CD4-positive, alpha-beta T cell (primary cell): ENCODE results near the gene SLC39A8. TPM values are rescaled to one million over a fixed set of nuclear protein-coding genes. Genes with fewer than 3 reads are reported as not detected.
"Not testable (repeated sequence)": the region's sequence is repeated elsewhere in the genome, so short reads cannot be mapped to it uniquely, and the experiment has no call there.

Experiments
- ATAC-seq: fragments of 200-7000 bp; cut with Tn5 transposase; one replicate; pipeline ENCODE4 v1.10.0; 2022; ENCODE audit warnings: mild to moderate bottlenecking; ENCODE audit not compliant: poor library complexity
- CTCF ChIA-PET: fragments of 350-600 bp; sonication (Branson Sonifier 250); formaldehyde crosslinking; loops from one replicate; lab custom pipeline; 2021; ENCODE audit warnings: antibody characterized with exemption, inconsistent platforms; lab: Charles Lee
- POLR2A ChIA-PET: fragments of 350-600 bp; sonication (Branson Sonifier 250); formaldehyde crosslinking; loops from one replicate; lab custom pipeline; 2021; ENCODE audit warnings: antibody characterized with exemption, inconsistent platforms; lab: Charles Lee
- DNase-seq, 14 experiments: peaks; one replicate each; pipeline ENCODE4 v3.0.0-alpha.2; 2013 to 2020; ENCODE audit warnings: mixed read lengths in 2 of 14
- H3K27ac ChIP-seq, 2 donors: one replicate each; pipeline versions ENCODE4 v1.5.1 to v1.7.0; 2013; ENCODE audit warnings: low read length in 2 of 2, low read depth in 1 of 2, mild to moderate bottlenecking in 1 of 2
- H3K27me3 ChIP-seq, 2 experiments: 1 replicate in 1 of 2; 2 replicates in 1 of 2; pipeline versions ENCODE4 v1.6.1 to v1.7.0; 2013; ENCODE audit warnings: low read length in 2 of 2, control low read depth in 1 of 2, mild to moderate bottlenecking in 1 of 2, moderate library complexity in 1 of 2; ENCODE audit not compliant: insufficient read depth in 2 of 2, control insufficient read depth in 1 of 2
- H3K36me3 ChIP-seq: one replicate; pipeline ENCODE4 v1.6.1; 2013; ENCODE audit warnings: low read length, control low read depth; ENCODE audit not compliant: insufficient read depth
- H3K4me1 ChIP-seq: one replicate; pipeline ENCODE4 v1.6.1; 2013; ENCODE audit warnings: low read length, control low read depth; ENCODE audit not compliant: insufficient read depth
- H3K4me3 ChIP-seq: one replicate; pipeline ENCODE4 v1.5.1; 2013; ENCODE audit warnings: mild to moderate bottlenecking, low read length, moderate library complexity
- H3K9me3 ChIP-seq, 2 experiments: 1 replicate in 1 of 2; 2 replicates in 1 of 2; pipeline versions ENCODE4 v1.6.1 to v1.7.0; 2013; ENCODE audit warnings: low read length in 2 of 2, mild to moderate bottlenecking in 2 of 2, control low read depth in 1 of 2, moderate library complexity in 1 of 2; ENCODE audit not compliant: control insufficient read depth in 1 of 2, insufficient read depth in 1 of 2
- H3K27ac Mint-ChIP-seq: one replicate; pipeline ENCODE4 v1.8.0; 2020; ENCODE audit warnings: mixed read lengths
- H3K27me3 Mint-ChIP-seq: one replicate; pipeline ENCODE4 v1.8.0; 2021; ENCODE audit warnings: mixed read lengths
- H3K36me3 Mint-ChIP-seq: one replicate; pipeline ENCODE4 v1.8.0; 2021; ENCODE audit warnings: low read depth, mixed read lengths
- H3K4me1 Mint-ChIP-seq: one replicate; pipeline ENCODE4 v1.8.0; 2021; ENCODE audit warnings: low read depth, mixed read lengths
- H3K4me3 Mint-ChIP-seq: one replicate; pipeline ENCODE4 v1.8.0; 2020; ENCODE audit warnings: mild to moderate bottlenecking, mixed read lengths
- H3K9me3 Mint-ChIP-seq: one replicate; pipeline ENCODE4 v1.8.0; 2020; ENCODE audit warnings: mixed read lengths
- intact Hi-C, 2 experiments: fragments of 100-400 bp; cut with DNase I in 1 of 2; cut with micrococcal nuclease in 1 of 2; formaldehyde crosslinking; loops; one replicate each; pipeline versions ENCODE4 v1.15.1 to v1.9.0; 2023 to 2025; cut with DNase I, micrococcal nuclease
- total RNA-seq, 174 experiments: library from RNA in 2 of 174; stranded (reverse) in 2 of 174; gene quantifications; one replicate each; pipeline ENCODE4 v1.2.3 and lab custom pipeline; 2021 to 2026
- TF ChIP-seq, protein P1 (sequence below): fragments of 200-600 bp; IDR thresholded peaks from one replicate; pipeline ENCODE4 v1.8.0; 2022; ENCODE audit warnings: antibody characterized with exemption, mild to moderate bottlenecking

The SLC39A8 gene
- total RNA-seq, 2 experiments from 2014 or later = 17.9 to 18.0 TPM

DNA sequence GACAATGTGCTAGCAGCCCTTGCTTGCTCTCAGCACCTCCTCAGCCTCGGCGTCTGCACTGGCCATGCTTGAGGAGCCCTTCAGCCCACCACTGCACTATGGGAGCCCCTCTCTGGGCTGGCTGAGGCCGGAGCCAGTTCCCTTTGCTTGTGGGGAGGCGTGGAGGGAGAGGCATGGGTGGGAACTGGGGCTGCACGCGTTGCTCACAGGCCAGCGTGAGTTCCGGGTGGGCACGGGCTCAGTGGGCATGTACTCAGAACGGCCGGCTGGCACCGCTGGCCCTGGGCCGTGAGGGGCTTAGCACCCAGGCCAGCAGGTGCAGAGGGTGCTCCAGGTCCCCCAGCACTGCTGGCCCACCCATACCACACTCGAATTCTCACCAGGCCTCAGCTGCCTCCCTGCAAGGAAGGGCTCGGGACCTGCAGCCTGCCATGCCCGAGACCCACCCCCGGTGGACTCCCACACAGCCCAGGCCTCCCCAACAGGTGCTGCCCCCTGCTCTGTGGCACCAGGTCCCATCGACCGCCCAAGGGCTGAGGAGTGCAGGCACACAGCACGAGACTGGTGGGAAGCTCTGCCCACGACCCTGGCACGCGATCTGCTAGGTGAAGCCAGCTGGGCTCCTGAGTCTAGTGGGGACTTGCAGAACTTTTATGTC lies 100.3 kb downstream of the SLC39A8 start:
- Mint-ChIP-seq H3K4me1 (no peaks in the 10 kb centered on the region), H3K36me3 (no peaks in the 10 kb centered on the region), H3K9me3 (no peaks in the 10 kb centered on the region), H3K4me3 (no peak overlapping the region), H3K27me3 (no peaks in the 10 kb centered on the region), H3K27ac (no peak overlapping the region)
- H3K27me3 ChIP-seq = no peaks in the 10 kb centered on the region
- DNase-seq = peak in 1 of 14 experiments; percentile 8
- H3K4me3 ChIP-seq = no peak overlapping the region
- no peak for ATAC-seq
- H3K4me1 ChIP-seq = no peaks in the 10 kb centered on the region
- peaks cover 0 to 12% of the 10 kb centered on the region in 2 experiments for H3K9me3 ChIP-seq
- H3K36me3 ChIP-seq = no peaks in the 10 kb centered on the region
- ChIA-PET POLR2A (no interaction called here), CTCF (no interaction called here)
- H3K27ac ChIP-seq = no peak overlapping the region
- intact Hi-C loops = no loop called here
- TF ChIP-seq, protein P1, sequence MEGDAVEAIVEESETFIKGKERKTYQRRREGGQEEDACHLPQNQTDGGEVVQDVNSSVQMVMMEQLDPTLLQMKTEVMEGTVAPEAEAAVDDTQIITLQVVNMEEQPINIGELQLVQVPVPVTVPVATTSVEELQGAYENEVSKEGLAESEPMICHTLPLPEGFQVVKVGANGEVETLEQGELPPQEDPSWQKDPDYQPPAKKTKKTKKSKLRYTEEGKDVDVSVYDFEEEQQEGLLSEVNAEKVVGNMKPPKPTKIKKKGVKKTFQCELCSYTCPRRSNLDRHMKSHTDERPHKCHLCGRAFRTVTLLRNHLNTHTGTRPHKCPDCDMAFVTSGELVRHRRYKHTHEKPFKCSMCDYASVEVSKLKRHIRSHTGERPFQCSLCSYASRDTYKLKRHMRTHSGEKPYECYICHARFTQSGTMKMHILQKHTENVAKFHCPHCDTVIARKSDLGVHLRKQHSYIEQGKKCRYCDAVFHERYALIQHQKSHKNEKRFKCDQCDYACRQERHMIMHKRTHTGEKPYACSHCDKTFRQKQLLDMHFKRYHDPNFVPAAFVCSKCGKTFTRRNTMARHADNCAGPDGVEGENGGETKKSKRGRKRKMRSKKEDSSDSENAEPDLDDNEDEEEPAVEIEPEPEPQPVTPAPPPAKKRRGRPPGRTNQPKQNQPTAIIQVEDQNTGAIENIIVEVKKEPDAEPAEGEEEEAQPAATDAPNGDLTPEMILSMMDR = no peak

GRCh38 chr4:102243296-102243695 lies 102.0 kb downstream of the SLC39A8 start:
- H3K36me3 Mint-ChIP-seq, H3K4me1 Mint-ChIP-seq, ATAC-seq, POLR2A ChIA-PET, H3K27me3 ChIP-seq, H3K27ac ChIP-seq, H3K36me3 ChIP-seq, DNase-seq, H3K9me3 ChIP-seq, H3K4me3 ChIP-seq, H3K4me3 Mint-ChIP-seq, H3K9me3 Mint-ChIP-seq, intact Hi-C loops, H3K27me3 Mint-ChIP-seq, H3K4me1 ChIP-seq, CTCF ChIA-PET, H3K27ac Mint-ChIP-seq: not testable (repeated sequence)

DNA sequence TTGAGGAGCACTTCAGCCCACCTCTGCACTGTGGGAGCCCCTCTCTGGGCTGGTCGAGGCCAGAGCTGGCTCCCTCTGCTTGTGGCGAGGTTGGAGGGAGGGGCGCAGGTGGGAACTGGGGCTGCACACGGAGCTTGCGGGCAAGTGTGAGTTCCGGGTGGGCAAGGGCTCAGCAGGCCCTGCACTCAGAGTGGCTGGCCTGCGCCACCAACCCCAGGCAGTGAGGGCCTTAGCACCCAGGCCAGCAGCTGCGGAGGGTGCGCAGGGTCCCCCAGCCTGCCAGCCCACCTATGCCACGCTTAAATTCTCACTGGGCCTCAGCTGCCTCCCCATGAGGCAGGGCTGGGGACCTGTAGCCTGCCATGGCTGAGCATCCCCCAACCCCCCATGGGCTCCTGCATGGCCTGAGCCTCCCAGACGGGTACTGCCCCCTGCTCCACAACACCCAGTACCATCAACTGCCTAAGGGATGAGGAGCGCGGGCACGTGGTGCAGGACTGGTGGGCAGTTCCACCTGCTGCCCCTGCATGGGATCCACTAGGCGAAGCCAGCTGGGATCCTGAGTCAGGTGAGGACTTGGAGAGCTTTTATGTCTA lies 110.9 kb downstream of the SLC39A8 start:
- H3K27me3 ChIP-seq = no peaks in the 10 kb centered on the region
- no peak overlapping the region for H3K4me3 ChIP-seq
- ATAC-seq (no peak), DNase-seq (no peak)
- ChIA-PET POLR2A (no interaction called here), CTCF (no interaction called here)
- H3K27ac ChIP-seq = no peak overlapping the region
- no peaks in the 10 kb centered on the region for H3K4me1 Mint-ChIP-seq
- TF ChIP-seq, protein P1 = no peak
- no peak overlapping the region for H3K4me3 Mint-ChIP-seq
- H3K4me1 ChIP-seq = no peaks in the 10 kb centered on the region
- peaks cover 4% of the 10 kb centered on the region for H3K27me3 Mint-ChIP-seq
- H3K36me3 Mint-ChIP-seq = no peaks in the 10 kb centered on the region
- peaks cover 0 to 9% of the 10 kb centered on the region in 2 experiments for H3K9me3 ChIP-seq
- no peaks in the 10 kb centered on the region for H3K9me3 Mint-ChIP-seq
- no peak overlapping the region for H3K27ac Mint-ChIP-seq
- intact Hi-C loops = no loop called here
- H3K36me3 ChIP-seq = no peaks in the 10 kb centered on the region
